ENCODE data around the gene TMEM44. TPM values are rescaled to one million over a fixed set of nuclear protein-coding genes. Genes with fewer than 3 reads are reported as not detected.
"Not testable (repeated sequence)": the region's sequence is repeated elsewhere in the genome, so short reads cannot be mapped to it uniquely, and the experiment has no call there.

TMEM44 gene
- total RNA-seq, 1 donor from 2014 or later, result 10.4 TPM

DNA sequence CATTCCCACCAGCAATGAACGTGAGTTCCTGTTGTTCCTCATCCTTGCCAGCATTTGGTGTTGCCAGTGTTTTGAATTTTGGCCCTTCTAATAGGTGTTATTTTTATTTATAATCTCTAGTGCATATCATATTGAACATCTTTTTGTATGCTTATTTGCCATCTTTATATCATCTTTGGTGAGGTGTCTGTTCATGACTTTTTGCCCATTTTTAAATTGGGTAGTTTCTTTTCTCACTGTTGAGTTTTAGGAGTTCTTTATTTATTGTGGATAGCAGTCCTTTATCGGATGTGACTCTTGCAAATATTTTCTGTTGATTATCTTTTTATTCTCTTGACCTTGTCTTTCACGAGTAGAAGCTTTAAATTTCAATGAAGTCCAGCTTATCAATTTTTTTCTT, 86.2 kb downstream of the TMEM44 start:
- no peaks in the 10 kb centered on the region for H4K20me1 ChIP-seq (ENCODE audit: low read depth)
- no peak overlapping the region for H3K4me2 ChIP-seq
- peaks cover 6% of the 10 kb centered on the region for H3K4me1 ChIP-seq
- H2AFZ ChIP-seq (replicated peaks), result no peak overlapping the region
- Mint-ChIP-seq H3K4me3 (no peak overlapping the region), H3K4me1 (peaks cover 19% of the 10 kb centered on the region), H3K9me3 (peaks cover 12% of the 10 kb centered on the region), H3K27me3 (ENCODE audit: insufficient read depth, low read depth) (no peaks in the 10 kb centered on the region), H3K27ac (no peak overlapping the region), H3K36me3 (peaks cover 2% of the 10 kb centered on the region)
- peaks cover 5% of the 10 kb centered on the region for H3K9me3 ChIP-seq (ENCODE audit: low read depth)
- H3K27ac ChIP-seq, result no peak overlapping the region
- no peak for DNase-seq (ENCODE audit: low spot score)
- TF ChIP-seq, protein P1, sequence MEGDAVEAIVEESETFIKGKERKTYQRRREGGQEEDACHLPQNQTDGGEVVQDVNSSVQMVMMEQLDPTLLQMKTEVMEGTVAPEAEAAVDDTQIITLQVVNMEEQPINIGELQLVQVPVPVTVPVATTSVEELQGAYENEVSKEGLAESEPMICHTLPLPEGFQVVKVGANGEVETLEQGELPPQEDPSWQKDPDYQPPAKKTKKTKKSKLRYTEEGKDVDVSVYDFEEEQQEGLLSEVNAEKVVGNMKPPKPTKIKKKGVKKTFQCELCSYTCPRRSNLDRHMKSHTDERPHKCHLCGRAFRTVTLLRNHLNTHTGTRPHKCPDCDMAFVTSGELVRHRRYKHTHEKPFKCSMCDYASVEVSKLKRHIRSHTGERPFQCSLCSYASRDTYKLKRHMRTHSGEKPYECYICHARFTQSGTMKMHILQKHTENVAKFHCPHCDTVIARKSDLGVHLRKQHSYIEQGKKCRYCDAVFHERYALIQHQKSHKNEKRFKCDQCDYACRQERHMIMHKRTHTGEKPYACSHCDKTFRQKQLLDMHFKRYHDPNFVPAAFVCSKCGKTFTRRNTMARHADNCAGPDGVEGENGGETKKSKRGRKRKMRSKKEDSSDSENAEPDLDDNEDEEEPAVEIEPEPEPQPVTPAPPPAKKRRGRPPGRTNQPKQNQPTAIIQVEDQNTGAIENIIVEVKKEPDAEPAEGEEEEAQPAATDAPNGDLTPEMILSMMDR (IDR thresholded peaks at IDR 0.05), result no peak
- no peak for TF ChIP-seq EZH2phosphoT487 (IDR thresholded peaks at IDR 0.05)
- no peak for TF ChIP-seq EZH2 (IDR thresholded peaks at IDR 0.05)
- no peaks in the 10 kb centered on the region for H3K79me2 ChIP-seq (ENCODE audit: low read depth)
- no peaks in the 10 kb centered on the region for H3F3A ChIP-seq (ENCODE audit: low read depth)
- H3K36me3 ChIP-seq, result no peaks in the 10 kb centered on the region
- no peaks in the 10 kb centered on the region for H3K27me3 ChIP-seq
- H3K4me3 ChIP-seq, result no peak overlapping the region
- H3K9ac ChIP-seq, result no peak overlapping the region

DNA sequence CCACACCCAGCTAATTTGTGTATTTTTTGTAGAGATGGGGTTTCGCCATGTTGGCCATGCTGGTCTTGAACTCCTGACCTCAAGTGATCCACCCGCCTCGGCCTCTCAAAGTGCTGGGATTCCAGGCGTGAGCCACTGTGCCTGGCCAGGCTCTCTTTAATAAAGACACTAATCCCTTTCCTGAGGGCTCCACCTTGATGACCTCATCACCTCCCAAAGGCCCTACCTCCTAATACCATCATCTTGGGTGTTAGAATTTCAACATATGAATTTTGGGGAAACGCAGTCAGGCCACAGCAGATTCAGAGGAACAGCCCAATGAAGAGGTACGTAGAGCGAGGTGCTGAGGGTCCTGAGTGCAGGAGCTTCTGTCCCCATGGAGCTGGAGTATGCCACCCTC, 87.7 kb downstream of the TMEM44 start:
- H3K4me3 ChIP-seq; H3K79me2 ChIP-seq (ENCODE audit: low read depth); H3K27me3 Mint-ChIP-seq (ENCODE audit: insufficient read depth, low read depth); H3K9me3 ChIP-seq (ENCODE audit: low read depth); H3F3A ChIP-seq (ENCODE audit: low read depth); H2AFZ ChIP-seq (replicated peaks); H3K36me3 Mint-ChIP-seq; H3K27ac ChIP-seq; H3K36me3 ChIP-seq; H3K9ac ChIP-seq; H3K4me1 ChIP-seq; H3K27me3 ChIP-seq; H4K20me1 ChIP-seq (ENCODE audit: low read depth); H3K27ac Mint-ChIP-seq; DNase-seq (ENCODE audit: low spot score); H3K4me3 Mint-ChIP-seq; H3K4me2 ChIP-seq: not testable (repeated sequence)
- peaks cover 12% of the 10 kb centered on the region for H3K9me3 Mint-ChIP-seq
- H3K4me1 Mint-ChIP-seq, result peaks cover 14% of the 10 kb centered on the region

DNA sequence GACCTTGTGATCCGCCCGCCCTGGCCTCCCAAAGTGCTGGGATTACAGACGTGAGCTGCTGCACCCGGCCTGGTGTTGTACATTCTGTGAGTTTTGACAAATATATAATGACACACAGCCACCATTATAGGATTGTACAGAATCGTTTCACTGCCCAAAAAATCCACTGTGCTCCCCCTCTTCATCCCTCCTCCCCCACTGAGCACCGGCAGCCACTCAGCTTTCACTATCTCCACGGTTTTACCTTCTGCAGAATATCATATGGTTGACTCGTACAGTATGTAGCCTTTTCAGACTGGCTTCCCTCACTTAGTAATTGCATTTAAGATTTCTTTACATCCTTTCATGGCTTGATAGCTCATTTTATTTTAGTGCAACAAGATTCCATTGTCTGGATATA, 89.7 kb downstream of the TMEM44 start:
- peaks cover 6% of the 10 kb centered on the region for H3K27me3 Mint-ChIP-seq (ENCODE audit: insufficient read depth, low read depth)
- Histone ChIP-seq H3K4me3 (no peak overlapping the region), H3K9me3 (ENCODE audit: low read depth) (peaks cover 5% of the 10 kb centered on the region), H2AFZ (replicated peaks) (no peak overlapping the region), H3K36me3 (no peaks in the 10 kb centered on the region), H3F3A (ENCODE audit: low read depth) (no peaks in the 10 kb centered on the region), H4K20me1 (ENCODE audit: low read depth) (no peaks in the 10 kb centered on the region), H3K4me2 (no peak overlapping the region), H3K27ac (no peak overlapping the region), H3K9ac (no peak overlapping the region), H3K79me2 (ENCODE audit: low read depth) (no peaks in the 10 kb centered on the region), H3K4me1 (no peaks in the 10 kb centered on the region), H3K27me3 (no peaks in the 10 kb centered on the region)
- peaks cover 2% of the 10 kb centered on the region for H3K36me3 Mint-ChIP-seq
- peaks cover 12% of the 10 kb centered on the region for H3K9me3 Mint-ChIP-seq
- DNase-seq (ENCODE audit: low spot score), result no peak
- H3K27ac Mint-ChIP-seq, result no peak overlapping the region
- peaks cover 1% of the 10 kb centered on the region for H3K4me1 Mint-ChIP-seq
- no peak overlapping the region for H3K4me3 Mint-ChIP-seq
- TF ChIP-seq, protein P1 (IDR thresholded peaks at IDR 0.05), result no peak
- TF ChIP-seq EZH2 (IDR thresholded peaks at IDR 0.05), result no peak
- TF ChIP-seq EZH2phosphoT487 (IDR thresholded peaks at IDR 0.05), result no peak

DNA sequence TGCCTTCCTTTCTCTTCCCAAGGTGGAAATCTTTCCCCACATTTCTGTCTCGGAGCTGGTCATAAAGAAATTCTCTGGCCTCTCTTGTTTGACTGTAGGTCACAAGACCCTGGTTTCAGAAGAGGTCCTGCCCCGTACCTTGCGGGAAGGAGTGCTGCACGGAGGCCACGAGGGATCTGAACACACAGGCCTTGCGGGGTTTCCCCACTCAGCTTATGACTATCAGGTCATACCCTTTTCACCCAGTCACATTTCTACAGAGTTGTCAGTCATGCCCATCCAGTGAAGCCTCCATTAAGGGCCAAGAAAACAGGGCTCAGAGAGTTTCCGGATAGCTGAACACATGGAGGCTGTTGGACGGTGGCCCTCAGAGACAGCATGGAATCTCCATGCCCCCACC, 91.7 kb downstream of the TMEM44 start:
- Histone ChIP-seq H3K79me2 (ENCODE audit: low read depth) (no peaks in the 10 kb centered on the region), H3F3A (ENCODE audit: low read depth) (no peaks in the 10 kb centered on the region), H3K27ac (no peak overlapping the region), H2AFZ (replicated peaks) (no peak overlapping the region), H3K36me3 (no peaks in the 10 kb centered on the region), H3K4me2 (no peak overlapping the region), H3K9ac (no peak overlapping the region), H4K20me1 (ENCODE audit: low read depth) (no peaks in the 10 kb centered on the region), H3K27me3 (no peaks in the 10 kb centered on the region), H3K9me3 (ENCODE audit: low read depth) (no peaks in the 10 kb centered on the region), H3K4me1 (no peaks in the 10 kb centered on the region), H3K4me3 (no peak overlapping the region)
- TF ChIP-seq, protein P1 (IDR thresholded peaks at IDR 0.05), result no peak
- TF ChIP-seq EZH2 (IDR thresholded peaks at IDR 0.05), result no peak
- TF ChIP-seq EZH2phosphoT487 (IDR thresholded peaks at IDR 0.05), result no peak
- Mint-ChIP-seq H3K4me1 (no peaks in the 10 kb centered on the region), H3K27me3 (ENCODE audit: insufficient read depth, low read depth) (peaks cover 6% of the 10 kb centered on the region), H3K4me3 (no peak overlapping the region), H3K36me3 (peaks cover 2% of the 10 kb centered on the region), H3K27ac (no peak overlapping the region), H3K9me3 (peaks cover 4% of the 10 kb centered on the region)
- DNase-seq (ENCODE audit: low spot score), result no peak
